COLO668 (cell line): ENCODE results near the gene MEG3.

Source experiments
- DNase-seq: peaks from one replicate; lab custom pipeline; 2025; ENCODE audit not compliant: unreplicated experiment; lab: John Stamatoyannopoulos, UW

Gene MEG3

DNA sequence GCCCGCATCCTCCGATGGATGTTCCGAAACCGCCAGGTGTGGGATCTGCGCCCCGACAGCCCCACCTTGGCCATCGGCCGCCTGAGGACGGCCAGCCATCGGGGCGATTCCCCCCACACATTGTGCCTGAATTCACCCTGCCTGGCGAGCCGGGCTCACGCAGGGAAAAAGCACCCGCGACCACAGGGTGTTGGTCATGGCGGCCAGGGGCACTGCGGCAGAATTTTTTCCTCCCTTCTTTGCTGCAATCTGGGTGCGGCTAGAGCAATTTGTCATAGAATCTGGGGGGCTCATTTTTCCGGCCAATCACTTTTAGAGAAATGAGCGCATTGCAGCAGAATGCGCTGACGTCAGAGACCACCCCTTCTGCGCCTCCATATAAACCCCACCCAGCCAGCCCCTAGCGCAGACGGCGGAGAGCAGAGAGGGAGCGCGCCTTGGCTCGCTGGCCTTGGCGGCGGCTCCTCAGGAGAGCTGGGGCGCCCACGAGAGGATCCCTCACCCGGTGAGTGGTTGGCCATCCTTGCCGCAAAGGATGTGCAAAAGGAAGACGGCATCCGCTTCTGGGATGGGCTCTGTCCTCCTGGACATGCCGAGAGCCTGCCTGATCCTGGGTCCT, at the start of gene MEG3:
TSS of gene MEG3 (plus strand) at position 406 of the 619 bp plus-strand sequence.
- no peak for DNase-seq

- no peak for DNase-seq
Observed at GRCh38 chr14:100776681-100777365, 49.1 kb upstream of the MEG3 start.

GRCh38 chr14:100777366-100777817, 48.5 kb upstream of the MEG3 start:
- no peak for DNase-seq

GRCh38 chr14:100777818-100778525, 47.9 kb upstream of the MEG3 start:
- DNase-seq = no peak

GRCh38 chr14:100778526-100778882, 47.4 kb upstream of the MEG3 start:
- no peak for DNase-seq

- DNase-seq = no peak
Observed at GRCh38 chr14:100778951-100779690, 46.8 kb upstream of the MEG3 start.

- no peak for DNase-seq
Observed at GRCh38 chr14:100779691-100780080, 46.2 kb upstream of the MEG3 start.

DNA sequence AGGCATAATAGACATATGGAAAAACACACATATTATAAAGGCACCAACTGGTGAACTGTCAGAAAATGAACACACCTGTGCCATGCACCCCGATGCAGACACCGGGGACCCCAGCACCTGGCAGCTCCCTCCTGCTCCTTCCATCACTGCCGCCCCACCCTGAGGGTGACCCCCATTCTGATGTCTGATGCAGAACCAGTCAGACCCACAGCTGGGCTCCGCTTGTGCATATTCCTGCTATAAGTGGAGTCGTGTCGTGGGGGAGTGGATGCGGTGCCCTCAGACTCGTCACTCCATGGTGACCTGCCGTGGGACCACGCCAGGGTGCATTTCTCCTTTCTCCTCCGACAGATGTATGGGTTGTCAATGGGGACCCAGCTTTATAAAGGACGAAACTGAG, 45.7 kb upstream of the MEG3 start:
- no peak for DNase-seq

GRCh38 chr14:100780646-100781355, 45.1 kb upstream of the MEG3 start:
- no peak for DNase-seq

GRCh38 chr14:100781952-100782351, 44.0 kb upstream of the MEG3 start:
- no peak for DNase-seq

- DNase-seq = no peak
Observed at GRCh38 chr14:100782516-100783320, 43.2 kb upstream of the MEG3 start.

DNA sequence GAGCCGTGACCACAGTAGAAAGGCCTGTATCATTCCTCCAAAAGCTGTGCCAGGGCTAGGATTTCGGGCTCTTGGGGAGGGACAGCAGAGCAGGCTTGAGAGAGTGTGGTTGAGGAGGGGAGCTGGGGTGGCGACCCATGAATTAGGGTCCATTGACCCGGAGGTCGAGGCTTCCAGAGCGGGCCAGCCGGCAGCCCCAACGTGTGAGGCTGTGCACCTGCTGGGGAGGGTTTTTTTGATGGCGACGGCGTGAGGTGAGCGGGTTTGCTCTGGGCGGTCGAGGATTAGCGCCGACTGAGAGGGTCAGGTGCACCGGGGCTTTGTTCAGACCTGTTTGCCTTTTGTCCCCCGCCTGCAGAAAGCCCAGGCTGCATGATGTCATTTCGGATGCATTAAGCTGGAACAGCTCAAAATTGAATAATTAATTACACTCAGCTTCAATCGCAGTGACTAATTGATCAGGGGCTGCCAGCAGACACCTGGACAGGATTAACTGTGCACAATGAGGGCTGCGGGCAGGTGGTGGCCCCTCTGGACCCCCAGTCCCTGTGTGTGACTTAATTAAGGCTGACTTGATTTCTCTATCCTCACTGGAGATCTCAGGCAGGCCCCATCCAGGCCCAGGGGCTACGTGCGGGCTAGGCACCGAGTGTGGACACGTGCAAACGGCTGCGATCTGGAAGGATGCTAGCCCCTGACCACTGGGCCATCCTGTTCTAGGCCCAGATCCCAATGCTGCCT, 42.1 kb upstream of the MEG3 start:
- peak; percentile 50 for DNase-seq

DNA sequence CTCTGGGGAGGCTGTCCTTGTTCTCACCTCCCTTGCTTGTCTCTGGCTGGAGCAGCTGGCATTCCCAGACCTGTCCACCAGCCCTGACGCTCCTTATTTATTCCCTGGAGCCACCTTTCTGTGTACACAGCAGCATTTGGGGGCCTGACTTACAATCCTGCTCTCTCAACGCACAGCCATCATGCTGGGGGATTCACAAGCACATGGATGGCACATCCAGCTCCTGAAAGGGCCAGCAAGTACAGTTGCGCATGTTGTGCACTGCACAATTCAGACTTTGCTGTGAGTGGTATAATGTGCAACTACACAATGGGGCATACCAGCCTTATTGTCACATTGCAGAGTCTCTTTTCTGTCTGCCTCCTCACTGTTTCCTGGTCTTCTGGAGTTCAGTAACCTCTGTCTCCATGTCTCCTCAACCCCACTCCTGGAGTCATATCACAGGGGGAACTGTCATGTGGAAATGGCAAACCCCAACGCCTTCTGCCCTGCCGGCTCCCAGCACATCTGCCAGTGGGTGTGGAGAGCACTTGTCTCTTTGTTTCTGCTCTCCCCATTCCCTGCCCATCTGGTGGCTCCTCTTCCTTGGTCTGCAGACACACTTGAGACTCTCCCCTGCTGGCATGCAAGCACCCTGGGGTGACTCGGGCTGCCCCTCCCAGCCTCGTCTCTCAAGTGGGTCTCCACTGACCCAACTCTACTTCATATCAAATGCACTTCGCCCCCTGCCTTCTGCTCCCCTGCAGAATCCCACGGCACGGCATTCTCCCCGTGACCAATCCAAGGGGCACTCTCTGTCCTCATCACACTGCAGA, 41.2 kb upstream of the MEG3 start:
- no peak for DNase-seq

- no peak for DNase-seq
Observed at GRCh38 chr14:100785338-100785615, 40.6 kb upstream of the MEG3 start.

GRCh38 chr14:100785626-100786025, 40.3 kb upstream of the MEG3 start:
- DNase-seq = no peak

GRCh38 chr14:100786131-100786530, 39.8 kb upstream of the MEG3 start:
- DNase-seq = no peak

GRCh38 chr14:100786576-100787219, 39.2 kb upstream of the MEG3 start:
- DNase-seq = no peak

GRCh38 chr14:100787659-100788058, 38.3 kb upstream of the MEG3 start:
- DNase-seq = no peak
